GM19025 (cell line): Measurements from ENCODE around the gene ESRRA.
A peak's percentile ranks its signal among the peaks of the same experiment; 100 is the strongest.

Source experiments
- ATAC-seq: cut with Tn5 transposase; IDR thresholded peaks from one replicate; pipeline ENCODE4 v1.9.1; 2021; ENCODE audit warnings: mild to moderate bottlenecking, low read depth, moderate library complexity; ENCODE audit not compliant: unreplicated experiment

Gene ESRRA

DNA sequence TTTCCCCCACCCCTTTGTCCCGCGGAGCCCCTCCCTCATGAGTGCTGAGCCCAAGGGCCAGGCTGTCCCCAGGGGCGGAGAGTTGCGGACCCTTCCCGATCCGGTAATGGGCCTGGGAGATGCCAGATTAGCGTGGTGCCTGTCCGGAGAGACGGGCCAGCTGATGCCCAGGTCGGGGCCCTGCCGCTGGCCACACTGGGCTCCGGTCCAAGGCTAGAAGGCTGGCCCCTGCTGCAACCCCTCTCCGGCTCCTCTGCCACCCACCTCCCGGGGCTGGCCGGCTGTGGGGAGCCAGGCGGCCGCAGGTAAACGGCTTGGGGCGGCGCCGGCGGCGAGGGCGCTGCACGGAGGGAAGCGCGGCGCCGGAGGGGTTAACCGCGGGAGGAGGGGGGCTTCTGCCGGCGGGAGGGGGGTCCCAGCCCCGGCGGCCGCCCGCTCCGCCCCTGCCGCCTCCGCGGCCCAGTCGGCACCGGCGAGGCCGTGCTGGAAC lies 14.0 kb upstream of the ESRRA start, which contains the start of gene KCNK4:
KCNK4 (plus strand) TSS at position 41 of the 490 bp plus-strand sequence. CDS start 1,717 bp downstream, outside the sequence.
- no peak for ATAC-seq

DNA sequence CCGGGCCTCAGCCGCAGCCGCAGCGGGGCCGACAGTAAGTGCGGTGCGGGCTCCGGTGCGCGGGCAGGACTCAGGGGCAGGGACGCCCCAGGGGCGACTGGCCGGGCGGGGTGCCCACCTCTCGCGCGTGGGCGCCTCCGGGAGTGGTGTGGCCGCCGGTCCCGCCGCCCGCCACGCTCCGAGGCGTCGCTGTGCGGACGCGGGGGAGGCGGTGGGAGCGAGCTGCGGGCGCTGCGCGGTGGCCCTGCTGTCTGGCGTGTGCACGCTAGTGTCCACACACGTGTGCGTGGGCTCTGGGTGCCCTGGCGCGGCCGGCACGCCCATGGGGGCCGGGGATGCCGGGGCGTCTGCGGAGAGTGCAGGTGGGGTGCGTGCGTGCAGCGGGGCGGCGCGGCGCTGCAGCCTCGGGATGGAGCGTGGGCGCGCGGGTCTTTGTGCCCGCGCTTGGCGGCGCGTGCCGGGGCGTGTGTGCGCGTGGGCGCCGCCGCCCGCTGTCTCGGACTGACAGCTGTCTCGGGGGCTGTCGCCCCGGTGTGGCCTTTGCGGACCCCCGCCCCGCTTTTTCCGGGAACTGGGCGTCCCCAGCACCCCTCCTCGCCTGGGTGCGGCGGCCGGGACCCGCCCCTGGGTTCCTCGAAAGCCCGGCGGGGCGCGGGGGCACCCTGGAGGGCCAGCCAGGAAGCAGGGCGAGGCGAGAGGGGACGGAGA lies 13.4 kb upstream of the ESRRA start:
- no peak for ATAC-seq

GRCh38 chr11:64292460-64293254 lies 12.7 kb upstream of the ESRRA start:
- no peak for ATAC-seq

DNA sequence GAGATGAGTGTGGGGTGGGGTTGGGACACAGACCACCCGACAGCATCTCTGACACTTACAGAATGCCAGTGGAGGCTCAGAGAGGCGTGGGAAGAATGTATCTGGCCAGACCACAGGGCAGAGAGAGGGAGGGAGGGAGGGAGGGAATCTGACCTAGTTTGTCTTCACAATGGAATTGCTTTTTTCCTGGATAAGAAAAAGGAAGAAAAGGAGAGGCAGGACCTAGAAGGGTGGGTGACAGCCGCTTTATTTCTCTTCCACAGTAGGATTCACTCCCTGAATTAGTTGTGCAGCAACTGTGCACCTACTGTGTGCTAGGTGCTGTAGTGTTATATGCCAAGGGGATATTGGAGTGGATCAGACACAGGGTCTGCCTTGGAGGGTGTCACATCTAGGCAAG lies 10.6 kb upstream of the ESRRA start:
- ATAC-seq: no peak

DNA sequence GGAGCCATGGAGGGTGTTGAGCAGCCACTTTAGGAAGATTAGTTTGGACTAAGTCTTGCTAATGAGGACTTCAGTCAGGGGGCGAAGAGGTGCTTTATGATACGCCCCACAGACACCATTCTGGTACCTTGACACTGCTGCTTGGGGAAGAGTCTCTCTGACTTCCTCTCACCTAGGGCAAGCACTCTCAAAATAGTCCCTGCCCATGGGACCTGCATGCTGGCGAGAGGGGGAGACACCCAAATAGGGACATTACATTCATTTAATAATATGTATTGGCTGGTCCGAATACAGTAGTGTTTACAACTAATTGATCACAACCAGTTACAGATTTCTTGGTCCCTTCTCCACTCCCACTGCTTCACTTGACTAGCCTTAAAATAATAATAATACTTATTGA lies 9.6 kb upstream of the ESRRA start:
- no peak for ATAC-seq

GRCh38 chr11:64296236-64296635 lies 9.1 kb upstream of the ESRRA start:
- no peak for ATAC-seq

GRCh38 chr11:64296830-64297698 lies 8.3 kb upstream of the ESRRA start:
- no peak for ATAC-seq

DNA sequence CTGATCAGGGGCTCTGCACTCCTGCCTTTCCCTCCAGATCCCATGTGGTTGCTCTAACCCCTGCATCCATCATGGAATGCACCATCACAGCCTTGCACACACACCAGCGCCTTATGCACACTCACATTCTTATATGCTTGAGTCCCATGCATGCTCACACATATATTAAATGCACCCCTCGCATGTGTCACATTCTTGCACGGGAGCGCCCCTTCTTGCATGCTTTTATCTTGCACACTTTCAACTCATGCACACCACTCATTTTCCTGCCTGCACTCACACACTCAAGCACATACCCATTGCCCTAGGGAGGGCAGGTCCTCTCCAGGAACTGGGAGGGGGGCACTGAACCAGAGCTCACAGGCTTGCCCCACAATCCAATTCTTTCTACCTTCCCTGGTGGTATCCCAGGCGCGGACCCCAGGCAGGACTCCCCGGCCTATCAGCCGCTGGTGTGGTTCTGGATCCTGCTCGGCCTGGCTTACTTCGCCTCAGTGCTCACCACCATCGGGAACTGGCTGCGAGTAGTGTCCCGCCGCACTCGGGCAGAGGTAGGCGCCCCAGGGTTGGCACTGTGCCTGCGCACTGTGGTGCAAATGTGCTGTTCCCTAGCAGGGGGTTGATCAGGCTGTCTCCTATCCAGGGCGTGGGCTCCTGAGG lies 7.5 kb upstream of the ESRRA start:
- ATAC-seq: no peak

- ATAC-seq: no peak
Measured at GRCh38 chr11:64298966-64299846, 6.1 kb upstream of the ESRRA start.

DNA sequence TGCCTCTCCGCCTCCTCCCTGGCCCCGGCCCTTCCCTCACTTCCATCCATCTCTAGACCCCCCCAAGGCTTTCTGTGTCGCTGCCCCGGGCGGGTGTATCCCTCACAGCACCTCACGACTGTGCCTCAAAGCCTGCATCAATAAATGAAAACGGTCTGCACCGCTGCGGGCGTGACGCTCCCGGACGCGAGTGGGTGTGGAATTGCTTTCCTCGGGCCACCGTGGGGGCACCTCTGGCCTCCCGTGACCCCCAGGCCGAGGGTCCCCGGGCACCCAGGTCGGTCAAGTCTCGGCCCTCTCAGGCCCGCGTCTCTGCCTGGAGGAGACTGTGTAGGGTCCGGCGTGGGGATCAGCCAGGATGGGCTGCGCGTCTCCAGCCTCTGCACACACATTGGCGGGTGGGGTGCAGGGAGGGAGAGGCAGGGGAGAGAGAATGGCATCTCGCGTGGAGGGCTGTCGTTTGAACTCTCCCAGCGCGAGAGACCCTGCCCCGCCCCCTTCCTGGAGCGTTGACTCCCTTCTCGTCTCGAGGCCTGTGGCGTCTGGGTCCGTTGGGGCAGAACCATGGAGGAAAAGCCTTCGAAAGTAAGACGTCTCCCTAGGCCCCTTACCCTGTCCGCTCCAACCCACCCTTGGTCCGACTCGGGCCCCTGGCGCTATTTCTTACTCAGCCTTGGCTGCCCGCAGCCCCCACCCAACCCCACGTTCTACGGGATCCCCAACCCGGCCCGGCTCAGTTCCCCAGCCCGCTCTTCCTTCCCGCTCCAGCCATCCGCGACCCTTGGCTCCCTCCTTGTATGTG lies 5.3 kb upstream of the ESRRA start, which contains the start of gene CATSPERZ:
CATSPERZ (plus strand) TSS at position 512 of the 802 bp plus-strand sequence; CDS start at position 565, 53 bp downstream.
- no peak for ATAC-seq

- ATAC-seq: no peak
Measured at GRCh38 chr11:64303109-64304031, 2.0 kb upstream of the ESRRA start.

DNA sequence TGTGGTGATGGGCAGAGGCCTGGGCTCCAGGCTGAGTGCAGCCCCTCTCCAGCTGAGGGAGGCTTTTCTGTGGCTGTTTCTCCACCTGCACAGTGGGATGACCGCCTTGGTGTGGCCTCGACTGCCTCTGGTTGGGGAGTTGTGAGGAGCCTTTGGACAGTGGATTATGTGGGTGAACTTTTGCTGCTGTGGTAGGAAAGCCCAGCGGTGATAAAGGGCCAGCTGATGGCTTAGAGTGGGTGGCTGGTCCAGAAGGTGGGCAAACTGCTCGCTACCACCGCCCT lies 1.4 kb upstream of the ESRRA start:
- ATAC-seq: no peak

DNA sequence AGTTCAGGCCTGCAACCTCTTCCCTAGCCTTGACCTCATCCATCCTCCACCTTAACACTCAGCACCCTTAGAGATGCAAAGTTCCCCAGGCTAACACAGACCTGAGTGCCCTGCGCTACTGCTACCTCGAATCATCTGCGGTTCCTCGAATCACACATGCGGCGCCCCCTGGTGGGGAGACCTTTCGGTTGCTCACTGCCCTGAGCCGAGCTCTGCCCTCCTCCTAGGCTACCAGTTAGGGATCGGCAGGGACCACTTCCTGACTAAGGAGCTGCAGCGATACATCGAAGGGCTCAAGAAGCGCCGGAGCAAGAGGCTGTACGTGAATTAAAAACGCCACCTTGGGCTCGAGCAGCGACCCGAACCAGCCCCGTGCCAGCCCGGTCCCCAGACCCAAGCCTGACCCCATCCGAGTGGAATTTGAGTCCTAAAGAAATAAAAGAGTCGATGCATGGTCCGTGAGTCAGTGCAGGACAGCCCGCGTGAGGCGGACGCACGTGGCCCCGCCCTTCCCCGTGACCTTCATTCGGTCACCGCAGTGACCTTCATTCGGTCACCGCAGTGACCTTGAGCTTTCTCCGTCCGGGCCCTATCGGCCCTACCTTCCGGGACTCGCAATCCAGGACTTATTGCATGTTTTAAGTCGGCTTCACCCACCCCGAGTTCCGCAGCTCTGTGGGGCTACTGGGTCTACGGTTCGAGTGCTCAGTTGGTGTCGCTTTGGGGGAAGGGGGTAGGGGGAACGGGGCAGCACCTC lies 830 bp upstream of the ESRRA start:
- ATAC-seq: peak; percentile 5

- ATAC-seq: no peak
Measured at GRCh38 chr11:64305691-64306562, 603 bp downstream of the ESRRA start.

GRCh38 chr11:64306563-64306875 lies 1.2 kb downstream of the ESRRA start:
- no peak for ATAC-seq
